Measurements from ENCODE around the gene SLC24A5. TPM values are rescaled to one million over a fixed set of nuclear protein-coding genes. Genes with fewer than 3 reads are reported as not detected.

SLC24A5 gene
- total RNA-seq, 1 donor from 2014 or later = not detected

DNA sequence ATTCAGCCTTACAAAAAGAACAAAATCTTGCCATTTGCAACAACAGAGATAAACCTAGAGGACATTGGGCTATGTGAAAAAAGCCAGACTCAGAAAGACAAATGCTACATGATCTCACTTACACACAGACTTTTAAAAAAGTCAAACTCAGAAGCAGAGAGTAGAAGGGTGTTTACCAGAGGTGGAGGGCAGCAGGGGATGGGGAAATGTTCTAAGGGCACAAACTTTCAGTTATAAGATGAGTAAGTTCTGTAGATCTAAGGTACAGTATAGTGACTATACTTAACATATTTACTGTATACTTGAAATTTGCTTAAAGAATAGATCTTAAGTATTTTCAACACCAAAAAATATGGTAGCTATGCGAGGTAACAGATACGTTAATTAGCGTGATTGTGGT is 54.3 kb downstream of the SLC24A5 start:
- no peak for DNase-seq (ENCODE audit: low read depth, low spot score)
- Mint-ChIP-seq H3K36me3 (ENCODE audit: low read depth) (peaks cover 41% of the 10 kb centered on the region), H3K9me3 (peaks cover 17% of the 10 kb centered on the region), H3K4me1 (peaks cover 36% of the 10 kb centered on the region), H3K27ac (ENCODE audit: unreplicated experiment) (no peak overlapping the region), H3K27me3 (ENCODE audit: low read depth) (no peaks in the 10 kb centered on the region), H3K4me3 (peak overlapping the region; percentile 47)
- TF ChIP-seq, protein P1, sequence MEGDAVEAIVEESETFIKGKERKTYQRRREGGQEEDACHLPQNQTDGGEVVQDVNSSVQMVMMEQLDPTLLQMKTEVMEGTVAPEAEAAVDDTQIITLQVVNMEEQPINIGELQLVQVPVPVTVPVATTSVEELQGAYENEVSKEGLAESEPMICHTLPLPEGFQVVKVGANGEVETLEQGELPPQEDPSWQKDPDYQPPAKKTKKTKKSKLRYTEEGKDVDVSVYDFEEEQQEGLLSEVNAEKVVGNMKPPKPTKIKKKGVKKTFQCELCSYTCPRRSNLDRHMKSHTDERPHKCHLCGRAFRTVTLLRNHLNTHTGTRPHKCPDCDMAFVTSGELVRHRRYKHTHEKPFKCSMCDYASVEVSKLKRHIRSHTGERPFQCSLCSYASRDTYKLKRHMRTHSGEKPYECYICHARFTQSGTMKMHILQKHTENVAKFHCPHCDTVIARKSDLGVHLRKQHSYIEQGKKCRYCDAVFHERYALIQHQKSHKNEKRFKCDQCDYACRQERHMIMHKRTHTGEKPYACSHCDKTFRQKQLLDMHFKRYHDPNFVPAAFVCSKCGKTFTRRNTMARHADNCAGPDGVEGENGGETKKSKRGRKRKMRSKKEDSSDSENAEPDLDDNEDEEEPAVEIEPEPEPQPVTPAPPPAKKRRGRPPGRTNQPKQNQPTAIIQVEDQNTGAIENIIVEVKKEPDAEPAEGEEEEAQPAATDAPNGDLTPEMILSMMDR (conservative IDR thresholded peaks at IDR 0.05) = no peak

- Mint-ChIP-seq H3K9me3 (peaks cover 17% of the 10 kb centered on the region), H3K27ac (ENCODE audit: unreplicated experiment) (no peak overlapping the region), H3K36me3 (ENCODE audit: low read depth) (peaks cover 37% of the 10 kb centered on the region), H3K27me3 (ENCODE audit: low read depth) (peaks cover under 1% of the 10 kb centered on the region), H3K4me1 (peaks cover 29% of the 10 kb centered on the region), H3K4me3 (peak overlapping the region; percentile 95)
- DNase-seq (ENCODE audit: low read depth, low spot score) = no peak
- TF ChIP-seq, protein P1 (conservative IDR thresholded peaks at IDR 0.05) = no peak
Observed at GRCh38 chr15:48176112-48176511, 55.3 kb downstream of the SLC24A5 start.

- peak overlapping the region; percentile 99 for H3K27ac Mint-ChIP-seq (ENCODE audit: unreplicated experiment)
- peaks cover 2% of the 10 kb centered on the region for H3K27me3 Mint-ChIP-seq (ENCODE audit: low read depth)
- H3K9me3 Mint-ChIP-seq = peaks cover 17% of the 10 kb centered on the region
- TF ChIP-seq, protein P1 (conservative IDR thresholded peaks at IDR 0.05) = no peak
- peaks cover 35% of the 10 kb centered on the region for H3K36me3 Mint-ChIP-seq (ENCODE audit: low read depth)
- H3K4me1 Mint-ChIP-seq = peaks cover 21% of the 10 kb centered on the region
- no peak for DNase-seq (ENCODE audit: low read depth, low spot score)
- H3K4me3 Mint-ChIP-seq = peak overlapping the region; percentile 95
Observed at GRCh38 chr15:48176957-48177356, 56.2 kb downstream of the SLC24A5 start.

GRCh38 chr15:48177383-48177765 is 56.6 kb downstream of the SLC24A5 start:
- Mint-ChIP-seq H3K9me3 (peaks cover 17% of the 10 kb centered on the region), H3K27me3 (ENCODE audit: low read depth) (peaks cover 2% of the 10 kb centered on the region), H3K36me3 (ENCODE audit: low read depth) (peaks cover 31% of the 10 kb centered on the region), H3K4me3 (peak overlapping the region; percentile 95), H3K4me1 (peaks cover 20% of the 10 kb centered on the region), H3K27ac (ENCODE audit: unreplicated experiment) (peak overlapping the region; percentile 99)
- no peak for DNase-seq (ENCODE audit: low read depth, low spot score)
- TF ChIP-seq, protein P1 (conservative IDR thresholded peaks at IDR 0.05) = no peak

DNA sequence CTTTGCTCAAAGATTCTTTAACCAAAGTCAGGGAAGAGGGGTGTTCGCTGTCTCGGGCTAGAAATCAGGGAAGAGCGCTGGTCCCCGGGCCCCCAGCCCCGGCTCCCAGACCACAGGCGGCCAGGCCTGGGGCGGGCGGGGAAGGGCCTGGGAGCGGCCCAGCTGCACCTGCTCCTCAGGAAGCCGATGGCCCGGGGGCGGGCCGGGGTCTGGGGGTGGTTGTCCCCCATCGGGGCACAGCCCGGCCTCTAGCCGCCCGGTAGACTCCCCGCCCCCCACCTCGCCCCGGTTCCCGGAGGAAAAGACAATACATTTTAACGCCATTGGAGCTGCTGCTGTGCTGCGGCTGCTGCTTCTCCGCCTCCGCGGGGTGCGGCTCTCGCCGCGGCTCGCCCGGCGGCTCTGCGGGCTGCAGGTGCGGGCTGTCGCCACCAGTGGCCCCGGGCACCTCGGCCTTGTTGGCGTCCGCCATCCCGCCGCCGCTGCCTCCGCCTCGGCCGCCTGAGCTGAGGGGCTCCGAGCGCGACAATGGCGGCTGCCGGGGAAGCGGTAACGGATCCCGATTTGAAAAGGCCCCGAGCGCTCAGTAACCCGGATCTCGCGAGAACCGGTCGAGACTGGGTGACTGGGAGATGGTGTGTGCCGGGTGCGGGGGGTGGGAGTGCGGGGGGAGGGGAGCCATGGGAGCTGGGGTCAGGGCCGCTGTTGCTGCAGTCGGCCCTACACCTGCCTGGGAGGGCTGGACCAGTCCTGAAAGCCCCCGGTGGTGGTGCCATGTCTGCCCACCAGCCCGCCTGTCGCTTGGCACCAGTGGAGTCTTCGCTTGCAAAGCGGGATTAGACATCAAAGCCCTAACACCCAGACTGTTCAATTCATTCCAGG is 57.2 kb downstream of the SLC24A5 start, which contains the start of gene MYEF2:
MYEF2 (minus strand) TSS at position 530 of the 882 bp plus-strand sequence; CDS start at position 472, 58 bp downstream.
- H3K36me3 Mint-ChIP-seq (ENCODE audit: low read depth) = peaks cover 26% of the 10 kb centered on the region
- peak within 1 kb of the TSS; percentile 95 for H3K4me3 Mint-ChIP-seq
- H3K27ac Mint-ChIP-seq (ENCODE audit: unreplicated experiment) = peak within 1 kb of the TSS; percentile 99
- peak; percentile 79 for DNase-seq (ENCODE audit: low read depth, low spot score)
- TF ChIP-seq, protein P1 (conservative IDR thresholded peaks at IDR 0.05) = peak; percentile 23
- peaks cover 2% of the 10 kb centered on the region for H3K27me3 Mint-ChIP-seq (ENCODE audit: low read depth)
- H3K9me3 Mint-ChIP-seq = peaks cover 13% of the 10 kb centered on the region
- peaks cover 20% of the 10 kb centered on the region for H3K4me1 Mint-ChIP-seq

Data from neural crest cell (in vitro differentiated cells).